Keratinocyte (primary cell): ENCODE results near the gene SAMHD1.

Experiments
- CTCF ChIP-seq, 3 experiments: IDR thresholded peaks in 1 of 3; conservative IDR thresholded peaks in 1 of 3; optimal IDR thresholded peaks in 1 of 3; 2 replicates in 2 of 3; 3 replicates in 1 of 3; pipeline versions ENCODE3 to v1.5.1; 2011; ENCODE audit warnings: low read length in 3 of 3, mild to moderate bottlenecking in 3 of 3, moderate library complexity in 2 of 3, control low read depth in 1 of 3, inconsistent platforms in 1 of 3; ENCODE audit not compliant: insufficient read depth in 2 of 3; ENCODE audit errors: extremely low read depth in 1 of 3
- EZH2 ChIP-seq: IDR thresholded peaks from one replicate; pipeline ENCODE4 v1.6.1; 2012; ENCODE audit warnings: inconsistent platforms, mild to moderate bottlenecking, low read length, moderate library complexity

DNA sequence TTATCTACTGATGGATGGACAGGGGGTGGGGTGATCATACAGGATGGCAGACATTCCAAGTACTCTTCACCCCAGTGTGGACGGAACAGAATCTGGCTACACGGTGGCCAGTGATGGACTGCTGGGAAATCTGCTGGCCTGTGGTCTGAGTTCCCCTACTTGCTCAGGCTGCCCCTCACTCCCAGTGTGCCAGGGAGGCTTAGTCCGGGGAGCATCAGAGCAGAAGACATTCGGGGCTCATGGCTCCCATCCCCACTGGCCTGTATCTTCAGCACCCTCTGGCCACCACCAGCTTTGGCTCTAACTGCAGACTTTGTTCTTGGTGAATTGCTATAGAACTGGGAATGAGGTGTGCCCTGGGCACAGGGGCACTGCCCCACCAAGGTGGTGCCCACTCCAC is 60.3 kb downstream of the SAMHD1 start:
- TF ChIP-seq EZH2 (no peak), CTCF (optimal IDR thresholded peaks at IDR 0.05 in 1 of 3, IDR thresholded peaks at IDR 0.05 in 1 of 3, conservative IDR thresholded peaks at IDR 0.05 in 1 of 3; ENCODE audit: extremely low read depth in 1 of 3, insufficient read depth in 2 of 3, low read length in 3 of 3) (no peak)
